ENCODE data around the gene HP. TPM values are rescaled to one million over a fixed set of nuclear protein-coding genes. Genes with fewer than 3 reads are reported as not detected.

The HP gene
- total and polyA plus RNA-seq, 2 of the 13 experiments (the other 11 are each of a cell fraction or from before 2014, with no cell fraction given): 387 to 524 TPM

DNA sequence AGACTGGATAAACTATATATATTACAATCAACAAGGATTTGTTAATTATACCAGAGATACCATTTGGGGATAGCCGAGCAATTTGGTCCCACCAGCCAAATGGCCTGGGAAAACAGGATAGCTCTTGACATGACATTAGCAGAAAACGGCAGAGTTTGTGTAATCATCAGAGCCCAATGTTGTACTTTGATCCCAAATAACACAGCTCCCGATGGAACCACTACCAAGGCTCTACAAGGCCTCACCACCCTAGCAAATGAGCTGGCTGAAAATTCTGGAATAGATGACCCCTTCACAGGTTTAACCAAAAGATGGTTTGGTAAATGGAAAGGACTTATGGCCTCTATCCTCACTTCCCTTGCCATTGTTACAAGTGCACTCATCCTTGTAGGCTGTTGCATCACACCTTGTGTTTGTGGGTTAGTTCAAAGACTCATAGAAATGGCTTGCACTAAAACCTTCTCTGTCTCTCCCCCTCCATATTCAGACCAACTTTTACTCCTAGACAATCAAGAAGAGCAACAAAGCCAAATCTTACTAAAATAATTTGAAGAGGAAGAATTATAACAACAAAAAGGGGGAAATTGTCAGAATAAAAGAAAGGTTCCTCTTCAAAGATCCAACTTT, 29.6 kb downstream of the HP start (continued):
- TF ChIP-seq TRAFD1 (CRISPR knock-in tag; IDR thresholded peaks at IDR 0.05; ENCODE audit: borderline replicate concordance) (no peak), MAZ (IDR thresholded peaks at IDR 0.05; ENCODE audit: borderline replicate concordance, low read depth, low read length) (no peak), MAZ (CRISPR knock-in tag; IDR thresholded peaks at IDR 0.05; ENCODE audit: low read depth) (no peak), JUNB (CRISPR knock-in tag; IDR thresholded peaks at IDR 0.05; ENCODE audit: borderline replicate concordance) (no peak), ZC3H4 (CRISPR knock-in tag; IDR thresholded peaks at IDR 0.05; ENCODE audit: borderline replicate concordance) (no peak), ZNF674 (CRISPR knock-in tag; IDR thresholded peaks at IDR 0.05; ENCODE audit: low read depth) (no peak), ZBTB26 (CRISPR knock-in tag; IDR thresholded peaks at IDR 0.05; ENCODE audit: borderline replicate concordance) (no peak), WIZ (CRISPR knock-in tag; IDR thresholded peaks at IDR 0.05) (no peak; the same call in 1 of the 2 replicates), THYN1 (CRISPR knock-in tag; IDR thresholded peaks at IDR 0.05; ENCODE audit: borderline replicate concordance, low read depth) (no peak), SOX6 (IDR thresholded peaks at IDR 0.05) (no peak), SOX6 (CRISPR knock-in tag; IDR thresholded peaks at IDR 0.05) (peak; percentile 51; the same call in 1 of the 2 replicates), MAX (IDR thresholded peaks at IDR 0.05) (no peak), ZNF3 (CRISPR knock-in tag; IDR thresholded peaks at IDR 0.05) (no peak), HNF1A (IDR thresholded peaks at IDR 0.05; ENCODE audit: low read depth) (no peak), HNF1A (CRISPR knock-in tag; IDR thresholded peaks at IDR 0.05; ENCODE audit: borderline replicate concordance) (no peak), PRPF4 (IDR thresholded peaks at IDR 0.05; ENCODE audit: low read depth, low read length, poor library complexity, severe bottlenecking) (no peak), CEBPG (CRISPR knock-in tag; IDR thresholded peaks at IDR 0.05) (peak; percentile 80), SUZ12 (IDR thresholded peaks at IDR 0.05; ENCODE audit: low read depth, low read length) (no peak), MEF2D (CRISPR knock-in tag; IDR thresholded peaks at IDR 0.05) (no peak), ZNF782 (CRISPR knock-in tag; IDR thresholded peaks at IDR 0.05; ENCODE audit: borderline replicate concordance) (0 out of 2 replicates have a peak, but pooled peaks have one; percentile 34), KDM5A (IDR thresholded peaks at IDR 0.05; ENCODE audit: borderline replicate concordance, low read length) (0 out of 2 replicates have a peak, but pooled peaks have one; percentile 33), MAFK (conservative IDR thresholded peaks at IDR 0.05 in 1 of 2, IDR thresholded peaks at IDR 0.05 in 1 of 2; ENCODE audit: low read length in 2 of 2) (no peak)
- TF ChIP-seq, protein P1, sequence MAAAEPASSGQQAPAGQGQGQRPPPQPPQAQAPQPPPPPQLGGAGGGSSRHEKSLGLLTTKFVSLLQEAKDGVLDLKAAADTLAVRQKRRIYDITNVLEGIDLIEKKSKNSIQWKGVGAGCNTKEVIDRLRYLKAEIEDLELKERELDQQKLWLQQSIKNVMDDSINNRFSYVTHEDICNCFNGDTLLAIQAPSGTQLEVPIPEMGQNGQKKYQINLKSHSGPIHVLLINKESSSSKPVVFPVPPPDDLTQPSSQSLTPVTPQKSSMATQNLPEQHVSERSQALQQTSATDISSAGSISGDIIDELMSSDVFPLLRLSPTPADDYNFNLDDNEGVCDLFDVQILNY (CRISPR knock-in tag; conservative IDR thresholded peaks at IDR 0.05): no peak

Measured in HepG2 (cell line).